Measurements from ENCODE around the gene MMP24.

- TF ChIP-seq CTCF (conservative IDR thresholded peaks at IDR 0.05; ENCODE audit: low read length) (no peak), EZH2phosphoT487 (IDR thresholded peaks at IDR 0.05; ENCODE audit: borderline replicate concordance, low read depth, low read length) (no peak)
Measured at GRCh38 chr20:35303382-35303734, 76.9 kb downstream of the MMP24 start.
